GM18951 (cell line): ENCODE data around the gene PKIG.

Experiments
- POLR2A ChIP-seq: IDR thresholded peaks from 4 replicates; pipeline ENCODE4 v1.6.1; 2011; ENCODE audit warnings: mild to moderate bottlenecking; ENCODE audit not compliant: insufficient read length, insufficient read depth; ENCODE audit errors: extremely low read depth
- in situ Hi-C: fragments of 300-500 bp; cut with MboI; formaldehyde crosslinking; loops from one replicate; pipeline ENCODE4 v1.12.0; 2022; ENCODE audit warnings: low sequenced_read_pairs, mixed read lengths, inconsistent platforms; ENCODE audit not compliant: unreplicated experiment

PKIG gene

DNA sequence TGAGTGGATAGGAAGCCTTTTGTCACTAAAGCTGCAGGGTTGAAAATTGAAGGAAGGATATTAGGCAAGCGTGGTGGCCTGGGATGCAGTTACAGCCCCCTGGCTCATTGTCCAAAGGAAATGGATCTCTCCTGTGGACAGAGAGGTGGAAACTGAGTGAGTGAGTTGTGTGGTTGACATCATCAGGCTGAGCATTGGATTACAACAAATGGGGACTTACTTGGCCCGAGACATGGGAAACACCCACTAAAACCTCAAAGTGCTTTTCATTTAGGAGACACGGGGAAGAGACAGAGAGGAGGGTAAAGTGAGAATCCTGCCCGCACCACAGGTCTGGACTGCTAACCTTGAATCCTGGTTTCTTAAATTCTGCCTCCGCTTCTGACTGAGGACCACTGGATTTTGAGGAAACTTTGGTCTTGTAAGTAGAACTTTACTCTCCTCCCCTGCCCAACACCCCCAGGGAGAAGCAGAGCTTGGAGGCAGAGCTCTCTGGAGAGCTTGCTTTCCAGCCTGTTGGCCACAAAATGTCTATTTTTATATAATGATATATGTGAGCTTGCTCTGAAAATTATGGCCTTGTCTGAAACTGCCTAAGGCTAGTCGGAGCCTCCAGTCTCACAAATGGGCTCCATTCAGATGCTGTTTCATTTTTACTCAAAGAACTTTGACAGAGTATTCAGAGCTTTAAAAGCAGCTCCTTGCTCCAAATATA, at the start of gene PKIG:
TSS of gene PKIG (plus strand) at position 269 of the 715 bp plus-strand sequence. CDS start 31,978 bp downstream, outside the sequence.
- in situ Hi-C loops, result no loop called here
- TF ChIP-seq POLR2A, result no peak

DNA sequence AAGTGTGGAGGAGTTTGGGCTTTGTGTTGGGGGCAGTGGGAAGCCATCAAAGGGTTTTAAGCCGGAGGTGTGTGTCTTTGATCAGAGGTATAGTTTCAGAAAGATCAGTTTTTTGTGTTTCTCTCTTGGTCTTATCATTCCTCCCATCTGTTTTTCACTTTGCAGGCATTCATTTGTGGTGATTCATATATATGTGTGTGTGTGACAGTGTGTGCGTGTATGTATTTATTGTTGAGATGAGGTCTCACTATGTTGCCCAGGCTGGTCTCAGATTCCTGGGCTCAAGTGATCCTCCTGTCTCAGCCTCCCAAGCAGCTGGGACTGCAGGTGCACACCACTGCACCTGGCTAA, 49.4 kb upstream of the PKIG start:
- TF ChIP-seq POLR2A, result no peak
- in situ Hi-C loops, result no loop called here

DNA sequence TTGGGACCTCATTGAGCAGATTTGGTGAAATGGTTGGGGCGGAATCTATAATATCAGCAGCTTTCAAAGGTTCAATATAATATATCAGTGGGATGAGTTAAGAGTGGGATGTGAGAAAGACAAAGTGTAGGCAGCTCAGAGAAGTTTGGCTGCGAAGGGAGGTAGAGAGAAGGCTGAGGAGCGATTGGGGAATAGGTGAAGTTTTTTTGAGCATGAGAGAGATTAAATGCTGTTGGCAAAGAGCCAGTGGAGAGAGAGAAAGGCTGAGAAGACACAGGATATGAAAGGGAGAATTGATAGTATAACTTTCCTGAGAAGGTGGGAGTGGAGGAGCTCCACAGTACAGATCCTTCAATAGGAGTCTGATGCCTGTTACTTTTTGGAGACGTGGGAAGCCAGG, 48.5 kb upstream of the PKIG start:
- in situ Hi-C loops, result no loop called here
- no peak for TF ChIP-seq POLR2A

- TF ChIP-seq POLR2A, result no peak
- in situ Hi-C loops, result no loop called here
These were observed 46.2 kb upstream of the PKIG start for GRCh38 chr20:44536175-44536574.

DNA sequence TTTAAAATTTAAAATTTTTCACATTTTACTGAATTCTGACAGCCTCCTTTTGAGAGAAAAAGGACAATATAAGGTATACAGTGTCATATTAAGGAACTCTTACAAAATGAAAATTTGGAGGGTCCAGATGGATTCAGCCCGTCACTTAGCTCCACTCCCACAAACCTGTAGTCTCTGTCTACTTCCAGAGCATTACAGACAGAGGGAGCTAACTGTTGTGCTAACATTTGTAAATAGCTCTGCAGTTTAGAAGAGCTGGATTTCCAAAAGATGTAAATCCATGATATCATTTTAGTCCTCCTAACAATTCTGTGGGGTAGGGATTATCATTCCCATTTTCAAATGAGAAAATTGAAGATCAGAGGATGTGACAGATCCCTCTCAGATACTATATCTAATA, 44.4 kb upstream of the PKIG start:
- in situ Hi-C loops, result no loop called here
- TF ChIP-seq POLR2A, result no peak

DNA sequence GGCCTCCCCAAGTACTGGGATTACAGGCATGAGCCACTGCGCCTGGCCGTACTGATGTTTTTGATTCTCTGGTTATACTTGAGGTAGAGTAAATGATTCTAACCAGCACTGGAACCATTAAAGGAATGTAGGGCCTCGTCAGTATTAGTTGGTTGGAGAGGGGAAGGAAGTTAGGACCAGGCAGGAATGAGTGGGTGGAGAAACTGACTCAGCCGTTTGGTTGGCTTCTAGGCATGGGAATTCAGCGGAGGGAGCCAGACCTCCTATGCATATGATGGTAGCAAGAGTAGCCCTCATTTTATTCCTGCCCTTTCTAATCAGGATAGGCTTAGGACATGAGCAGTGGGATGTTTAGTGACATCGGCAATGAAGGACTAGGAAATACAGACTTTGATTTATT, 41.5 kb upstream of the PKIG start:
- in situ Hi-C loops, result no loop called here
- TF ChIP-seq POLR2A, result no peak

GRCh38 chr20:44541992-44542391, 40.4 kb upstream of the PKIG start:
- TF ChIP-seq POLR2A, result no peak
- in situ Hi-C loops, result no loop called here

GRCh38 chr20:44542890-44543289, 39.5 kb upstream of the PKIG start:
- TF ChIP-seq POLR2A, result no peak
- in situ Hi-C loops, result no loop called here

- no peak for TF ChIP-seq POLR2A
- in situ Hi-C loops, result no loop called here
These were observed 39.0 kb upstream of the PKIG start for GRCh38 chr20:44543358-44543757.

DNA sequence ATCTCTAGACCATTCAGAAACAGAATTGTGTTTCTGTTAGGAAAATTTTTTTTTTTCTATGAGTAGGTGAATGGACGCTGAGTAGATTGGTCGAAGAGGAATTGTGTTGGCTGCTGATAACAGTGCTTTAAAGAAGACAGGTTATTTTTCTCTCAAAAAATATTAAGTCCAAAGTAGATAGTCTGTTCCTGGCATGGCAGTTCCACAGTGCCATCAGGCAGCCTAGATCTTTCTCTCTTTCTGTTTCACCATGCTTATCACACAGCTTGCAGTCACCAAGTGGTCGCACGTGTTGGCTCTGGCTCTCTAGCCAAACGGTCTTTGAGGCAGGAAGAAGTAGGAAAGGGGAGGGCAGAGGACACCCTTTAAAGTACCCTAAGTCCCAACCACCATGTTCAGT, 38.1 kb upstream of the PKIG start:
- no peak for TF ChIP-seq POLR2A
- in situ Hi-C loops, result no loop called here

DNA sequence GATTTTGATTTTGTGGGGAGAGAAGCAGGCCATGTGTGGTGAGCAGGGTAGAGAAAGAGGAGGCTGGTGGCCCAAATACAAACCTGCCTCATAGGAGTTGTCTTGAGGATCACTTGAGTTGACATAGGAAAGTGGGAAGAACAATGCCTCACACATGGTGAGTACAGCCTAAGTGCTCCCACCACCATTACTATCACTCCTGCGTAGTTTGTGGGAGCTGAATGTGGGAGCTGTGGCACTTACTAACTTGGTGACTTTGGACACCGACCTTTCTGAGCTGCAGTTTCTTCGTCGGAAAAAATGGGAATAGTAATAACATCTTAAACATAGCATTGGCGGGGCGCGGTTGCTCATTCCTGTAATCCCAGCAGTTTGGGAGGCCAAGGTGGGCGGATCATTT, 35.0 kb upstream of the PKIG start:
- in situ Hi-C loops, result no loop called here
- TF ChIP-seq POLR2A, result no peak

- TF ChIP-seq POLR2A, result no peak
- in situ Hi-C loops, result no loop called here
These were observed 33.3 kb upstream of the PKIG start for GRCh38 chr20:44549123-44549522.

DNA sequence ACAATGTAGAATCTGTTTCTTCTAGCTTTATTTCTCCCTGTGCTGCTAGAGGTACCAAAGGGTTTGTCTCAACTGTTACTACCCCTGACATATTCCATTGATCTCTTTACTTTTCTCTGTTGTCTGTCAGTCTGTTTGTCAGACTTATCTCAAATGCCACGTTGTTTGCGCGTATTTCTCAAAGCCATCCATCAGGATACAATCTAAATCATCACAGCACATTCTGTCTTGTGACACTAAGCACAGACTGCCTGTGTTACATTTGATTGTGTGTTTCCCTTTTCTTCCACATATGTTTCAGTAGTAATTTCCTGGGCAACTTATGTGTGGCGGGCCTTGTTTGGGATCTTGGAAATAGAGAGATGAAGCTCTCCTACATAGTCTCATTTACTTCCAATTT, 30.3 kb upstream of the PKIG start:
- TF ChIP-seq POLR2A, result no peak
- in situ Hi-C loops, result no loop called here

- in situ Hi-C loops, result no loop called here
- no peak for TF ChIP-seq POLR2A
These were observed 29.8 kb upstream of the PKIG start for GRCh38 chr20:44552568-44552949.
